ENCODE results near the gene PLXDC2. TPM values are rescaled to one million over a fixed set of nuclear protein-coding genes. Genes with fewer than 3 reads are reported as not detected.

Gene PLXDC2
- total and polyA plus RNA-seq, 2 experiments from 2014 or later, result 10.3 to 22.6 TPM

- Histone ChIP-seq H3K9me3 (ENCODE audit: low read depth) (no peaks in the 10 kb centered on the region), H3K27ac (no peak overlapping the region), H3K36me3 (no peaks in the 10 kb centered on the region), H3K4me3 (no peak overlapping the region), H3K4me1 (ENCODE audit: low read depth) (peaks cover 10% of the 10 kb centered on the region), H3K27me3 (no peaks in the 10 kb centered on the region)
- no peak for TF ChIP-seq CTCF (IDR thresholded peaks at IDR 0.05; ENCODE audit: low read depth, low read length)
- no peak for DNase-seq (ENCODE audit: low read depth in 1 of 2, low spot score in 1 of 2)
These were observed 301.9 kb downstream of the PLXDC2 start for GRCh38 chr10:20118119-20118518.

- no peaks in the 10 kb centered on the region for H3K4me1 ChIP-seq (ENCODE audit: low read depth)
- H3K27me3 ChIP-seq, result no peaks in the 10 kb centered on the region
- TF ChIP-seq CTCF (IDR thresholded peaks at IDR 0.05; ENCODE audit: low read depth, low read length), result no peak
- no peak overlapping the region for H3K27ac ChIP-seq
- H3K36me3 ChIP-seq, result no peaks in the 10 kb centered on the region
- DNase-seq (ENCODE audit: low read depth in 1 of 2, low spot score in 1 of 2), result no peak
- no peaks in the 10 kb centered on the region for H3K9me3 ChIP-seq (ENCODE audit: low read depth)
- H3K4me3 ChIP-seq, result no peak overlapping the region
These were observed 312.6 kb downstream of the PLXDC2 start for GRCh38 chr10:20128811-20129210.

- Histone ChIP-seq H3K4me3 (no peak overlapping the region), H3K27me3 (no peaks in the 10 kb centered on the region), H3K36me3 (no peaks in the 10 kb centered on the region), H3K4me1 (ENCODE audit: low read depth) (no peaks in the 10 kb centered on the region), H3K27ac (no peak overlapping the region), H3K9me3 (ENCODE audit: low read depth) (no peaks in the 10 kb centered on the region)
- DNase-seq (ENCODE audit: low read depth in 1 of 2, low spot score in 1 of 2), result no peak
- no peak for TF ChIP-seq CTCF (IDR thresholded peaks at IDR 0.05; ENCODE audit: low read depth, low read length)
These were observed 316.6 kb downstream of the PLXDC2 start for GRCh38 chr10:20132816-20133215.

GRCh38 chr10:20133669-20134189 is 317.5 kb downstream of the PLXDC2 start:
- no peak overlapping the region for H3K4me3 ChIP-seq
- H3K9me3 ChIP-seq (ENCODE audit: low read depth), result no peaks in the 10 kb centered on the region
- DNase-seq (ENCODE audit: low read depth in 1 of 2, low spot score in 1 of 2), result no peak
- TF ChIP-seq CTCF (IDR thresholded peaks at IDR 0.05; ENCODE audit: low read depth, low read length), result no peak
- H3K36me3 ChIP-seq, result no peaks in the 10 kb centered on the region
- H3K27ac ChIP-seq, result no peak overlapping the region
- H3K4me1 ChIP-seq (ENCODE audit: low read depth), result no peaks in the 10 kb centered on the region
- no peaks in the 10 kb centered on the region for H3K27me3 ChIP-seq

- Histone ChIP-seq H3K27me3 (no peaks in the 10 kb centered on the region), H3K4me3 (no peak overlapping the region), H3K27ac (no peak overlapping the region), H3K36me3 (no peaks in the 10 kb centered on the region), H3K9me3 (ENCODE audit: low read depth) (no peaks in the 10 kb centered on the region), H3K4me1 (ENCODE audit: low read depth) (no peaks in the 10 kb centered on the region)
- no peak for TF ChIP-seq CTCF (IDR thresholded peaks at IDR 0.05; ENCODE audit: low read depth, low read length)
- no peak for DNase-seq (ENCODE audit: low read depth in 1 of 2, low spot score in 1 of 2)
These were observed 326.1 kb downstream of the PLXDC2 start for GRCh38 chr10:20142311-20142710.

GRCh38 chr10:20144268-20144667 is 328.0 kb downstream of the PLXDC2 start:
- no peaks in the 10 kb centered on the region for H3K4me1 ChIP-seq (ENCODE audit: low read depth)
- H3K27me3 ChIP-seq, result no peaks in the 10 kb centered on the region
- H3K9me3 ChIP-seq (ENCODE audit: low read depth), result no peaks in the 10 kb centered on the region
- no peak for TF ChIP-seq CTCF (IDR thresholded peaks at IDR 0.05; ENCODE audit: low read depth, low read length)
- H3K27ac ChIP-seq, result no peak overlapping the region
- no peaks in the 10 kb centered on the region for H3K36me3 ChIP-seq
- DNase-seq (ENCODE audit: low read depth in 1 of 2, low spot score in 1 of 2), result no peak
- H3K4me3 ChIP-seq, result no peak overlapping the region
